D341Med (cell line): ENCODE measurements around the gene ZNF230.

ENCODE experiments used
- DNase-seq: peaks from one replicate; pipeline ENCODE4 v3.0.0; 2012; ENCODE audit warnings: low spot score

ZNF230 gene

GRCh38 chr19:44002566-44003460 lies at the start of gene ZNF230:
Gene ZNF230 (plus strand): TSS chr19:44002957. CDS start chr19:44007079, 4,122 bp downstream.
- DNase-seq = peak; percentile 91

- no peak for DNase-seq
These were observed 45.9 kb upstream of the ZNF230 start for GRCh38 chr19:43956827-43957226.

- no peak for DNase-seq
These were observed 44.9 kb upstream of the ZNF230 start for GRCh38 chr19:43957891-43958290.

DNA sequence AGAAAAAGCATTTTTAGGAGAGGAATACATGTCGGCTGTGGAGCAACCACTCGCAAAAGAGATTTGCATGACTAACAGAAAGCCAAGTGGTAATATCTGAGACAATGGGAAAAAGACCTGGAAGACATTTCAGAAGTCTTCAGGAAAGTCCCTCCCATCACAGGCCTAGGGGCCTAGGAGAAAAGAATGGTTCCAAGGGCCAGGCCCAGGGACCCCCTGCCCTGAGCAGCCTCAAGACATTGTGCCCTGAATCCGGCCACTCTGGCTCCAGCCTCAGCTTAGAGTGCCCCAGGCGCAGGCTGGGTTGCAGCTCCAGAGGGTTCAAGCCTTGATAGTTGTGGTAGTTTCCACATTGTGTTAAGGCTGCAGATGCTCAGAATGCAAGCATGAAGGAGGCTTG lies 42.3 kb upstream of the ZNF230 start:
- no peak for DNase-seq

- DNase-seq = no peak
These were observed 36.6 kb upstream of the ZNF230 start for GRCh38 chr19:43966079-43966694.

DNA sequence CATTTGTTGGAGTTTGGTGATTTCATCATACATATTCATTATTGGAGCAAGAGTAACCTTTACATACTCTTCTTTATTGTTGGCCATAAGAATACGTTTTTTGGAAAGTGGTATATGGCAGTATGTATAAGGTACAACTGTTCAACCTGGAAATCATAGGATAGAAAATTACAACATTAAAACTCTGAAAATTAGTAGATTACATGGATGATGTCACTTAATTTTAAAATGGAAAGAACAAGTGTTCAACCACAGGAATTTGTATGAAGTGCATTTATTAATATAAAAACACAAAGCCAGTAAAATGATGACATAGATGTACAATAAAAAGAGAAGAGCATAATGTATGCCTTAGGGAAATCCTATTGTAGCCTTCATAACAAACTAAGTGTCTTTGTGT lies 26.0 kb upstream of the ZNF230 start:
- no peak for DNase-seq

DNA sequence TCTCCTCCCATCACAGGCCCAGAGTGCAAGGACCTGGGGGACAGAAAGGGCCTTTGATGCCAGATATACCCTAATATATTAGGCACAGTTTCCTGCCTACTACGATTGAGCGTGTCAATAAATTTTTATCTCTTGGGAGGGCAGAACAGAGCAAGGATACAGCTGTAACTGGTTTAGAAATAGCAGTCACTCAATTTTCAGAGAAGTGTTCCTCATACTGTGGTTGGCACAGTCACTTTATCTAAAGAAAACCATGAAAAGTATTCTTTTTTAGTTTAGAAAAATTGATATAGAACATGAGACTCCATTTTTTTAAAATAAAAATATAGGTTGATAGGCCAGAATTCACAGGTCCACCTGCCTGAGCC lies 19.2 kb upstream of the ZNF230 start:
- no peak for DNase-seq

GRCh38 chr19:43983912-43984686 lies 18.7 kb upstream of the ZNF230 start, which contains the start of gene ZNF155:
Gene ZNF155 (plus strand): TSS chr19:43984188. CDS start chr19:43988544, 4,356 bp downstream.
- peak; percentile 93 for DNase-seq

DNA sequence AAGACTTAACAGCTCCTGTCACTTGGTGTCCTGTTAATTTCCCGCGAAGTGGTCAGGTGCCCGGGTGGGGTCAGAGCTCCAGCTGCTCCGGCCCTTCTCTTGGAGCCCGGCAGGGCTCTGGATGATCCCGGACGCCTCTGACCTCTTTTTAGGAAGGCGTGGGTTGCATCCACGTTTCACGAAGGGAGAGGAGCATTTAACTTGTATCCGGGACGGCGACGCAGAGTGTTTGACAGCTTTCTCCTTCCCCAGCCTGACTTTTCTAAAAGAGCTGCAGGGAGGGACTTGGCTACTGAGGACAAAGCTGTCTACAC lies 18.1 kb upstream of the ZNF230 start:
- peak; percentile 41 for DNase-seq

DNA sequence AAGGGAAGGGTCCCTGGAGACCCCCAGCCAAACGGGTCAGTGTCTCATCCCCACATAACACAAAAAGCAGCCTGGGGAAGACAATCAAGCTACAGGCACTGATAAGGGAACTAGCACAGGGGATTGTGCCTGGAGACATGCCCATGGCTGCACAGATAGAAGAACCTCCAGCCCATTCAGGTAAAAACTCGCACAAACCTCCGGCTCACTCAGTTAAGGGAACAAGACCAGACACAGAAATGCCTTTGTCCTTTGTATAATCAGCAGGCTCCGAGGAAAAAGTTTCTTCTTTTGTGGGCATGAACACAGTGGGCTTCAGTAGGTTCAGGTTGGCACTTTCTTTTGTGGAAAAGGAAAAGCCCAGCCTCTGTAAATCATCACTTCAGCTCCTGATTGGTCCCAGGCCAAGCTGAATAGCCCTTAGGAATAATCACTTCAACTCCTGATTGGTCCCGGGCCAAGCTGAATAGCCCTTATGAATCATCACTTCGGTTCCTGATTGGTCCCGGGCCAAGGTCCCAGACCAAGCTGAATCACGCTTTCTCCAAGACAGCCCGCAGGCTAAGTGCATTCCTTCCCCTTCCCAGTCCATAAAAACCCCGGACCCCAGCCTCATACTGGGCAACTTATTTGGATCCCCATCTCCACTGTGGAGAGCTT lies 5.0 kb upstream of the ZNF230 start:
- DNase-seq = no peak

DNA sequence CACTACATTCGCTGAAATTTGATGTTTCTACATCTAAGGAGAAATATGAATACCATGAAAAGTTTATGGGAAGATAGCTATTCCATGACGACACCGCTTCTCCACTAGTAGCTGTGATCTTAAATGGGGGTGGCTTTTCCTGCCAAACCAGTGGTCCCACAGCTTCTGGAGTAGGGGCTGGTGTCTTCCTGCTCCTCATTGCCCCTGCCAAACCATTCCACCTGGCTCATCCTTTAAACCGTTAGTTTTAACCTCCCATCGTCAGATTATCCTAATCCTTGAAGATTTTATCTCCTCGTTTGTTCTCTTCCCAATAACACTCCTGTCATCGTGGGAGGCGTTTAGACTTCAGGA lies 568 bp upstream of the ZNF230 start:
- DNase-seq = peak; percentile 36

GRCh38 chr19:44003461-44004009 lies 778 bp downstream of the ZNF230 start:
- peak; percentile 38 for DNase-seq

DNA sequence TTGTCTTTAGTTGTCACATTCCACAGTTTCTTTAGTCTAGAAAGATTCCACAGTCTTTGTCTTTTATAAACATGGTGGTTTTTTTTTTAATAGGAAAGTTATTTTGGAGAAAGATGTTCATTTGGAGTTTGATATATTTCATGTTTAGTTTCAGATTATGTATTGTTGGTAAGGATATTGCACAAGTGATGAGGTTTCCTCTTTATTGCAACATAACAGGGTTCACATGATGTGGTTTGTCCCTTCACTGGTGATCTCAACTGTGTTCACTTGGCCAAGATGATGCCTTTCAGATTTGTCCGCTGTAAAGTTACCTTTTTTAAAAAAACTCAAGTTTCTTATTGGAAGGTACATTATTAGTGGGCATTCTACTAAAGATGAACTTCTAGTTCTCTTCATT lies 3.2 kb downstream of the ZNF230 start:
- DNase-seq = no peak

DNA sequence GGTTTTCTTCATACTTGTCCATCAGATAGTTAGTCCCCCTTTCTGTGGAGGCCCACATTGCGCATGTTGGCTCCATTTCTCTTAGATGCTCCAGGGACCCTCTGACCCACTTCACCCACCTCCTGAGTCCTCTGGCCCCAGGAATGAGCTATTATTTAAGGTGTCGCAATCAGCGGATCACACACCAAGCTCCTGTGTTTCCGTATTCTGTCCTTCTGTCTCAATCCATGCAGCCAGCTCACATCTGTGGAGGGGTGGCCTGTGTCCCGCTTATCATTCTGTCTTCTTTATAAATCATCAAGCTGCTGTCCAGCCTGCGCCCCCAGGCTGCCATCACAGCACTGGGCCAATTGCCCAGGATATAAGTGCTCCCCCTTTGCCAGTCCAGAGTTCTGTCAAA lies 4.7 kb downstream of the ZNF230 start:
- no peak for DNase-seq

- DNase-seq = no peak
These were observed 7.7 kb downstream of the ZNF230 start for GRCh38 chr19:44010468-44010867.

DNA sequence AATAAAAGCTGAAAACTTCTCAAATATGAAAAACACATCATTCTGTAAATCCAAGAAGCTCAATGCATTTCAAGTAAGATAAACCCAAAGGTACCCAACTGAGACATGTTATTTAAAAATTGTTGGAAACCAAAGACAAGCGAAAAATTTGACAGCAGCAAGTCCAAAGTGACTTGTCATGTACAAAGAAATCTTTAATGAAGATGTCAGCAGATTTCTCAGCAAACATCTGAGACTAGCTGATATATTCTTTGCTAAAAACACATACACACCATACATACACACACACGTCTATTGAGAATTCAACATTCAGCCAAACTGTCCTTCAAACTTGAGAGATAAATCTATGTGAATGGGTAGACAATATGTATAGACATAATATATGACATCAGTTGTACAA lies 16.7 kb downstream of the ZNF230 start:
- no peak for DNase-seq

- no peak for DNase-seq
These were observed 18.5 kb downstream of the ZNF230 start for GRCh38 chr19:44021221-44021620.

GRCh38 chr19:44024900-44025216 lies 22.1 kb downstream of the ZNF230 start:
- no peak for DNase-seq

- DNase-seq = peak; percentile 86
These were observed 22.6 kb downstream of the ZNF230 start, which contains the start of gene ZNF222 for GRCh38 chr19:44025217-44025936. Gene ZNF222 (plus strand): TSS chr19:44025379. CDS start chr19:44025437, 58 bp downstream.

DNA sequence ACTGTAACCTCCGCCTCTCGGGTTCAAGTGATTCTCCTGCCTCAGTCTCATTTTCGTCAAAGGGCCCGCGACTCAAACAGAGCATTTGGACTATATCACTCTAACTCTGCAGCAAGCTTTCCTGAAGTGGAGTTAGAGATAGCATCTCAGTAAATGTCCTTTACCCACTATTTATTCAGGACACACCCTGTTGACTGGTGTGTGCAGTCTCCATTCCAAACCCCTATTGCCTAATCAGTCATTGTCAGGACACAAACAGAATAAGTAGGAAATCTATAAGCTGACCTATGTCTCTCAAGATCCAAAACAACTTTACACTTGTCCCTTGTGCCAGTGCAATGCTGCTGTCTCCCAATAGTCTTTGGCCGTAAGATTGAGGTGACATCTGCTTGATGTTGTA lies 23.9 kb downstream of the ZNF230 start:
- DNase-seq = no peak

GRCh38 chr19:44032001-44032610 lies 29.3 kb downstream of the ZNF230 start:
- no peak for DNase-seq
